ENCODE data around the gene FAM98B.

Gene FAM98B

GRCh38 chr15:38490242-38490922, 36.5 kb downstream of the FAM98B start:
- no peaks in the 10 kb centered on the region for H3K9me3 ChIP-seq
- no peak overlapping the region for H3K27ac ChIP-seq

GRCh38 chr15:38496151-38496550, 42.2 kb downstream of the FAM98B start:
- H3K4me3 ChIP-seq (ENCODE audit: low read depth in 1 of 2, low read length in 1 of 2): no peak overlapping the region
- no peak for TF ChIP-seq CTCF (IDR thresholded peaks at IDR 0.05)
- peaks cover 10% of the 10 kb centered on the region for H3K9me3 ChIP-seq
- no peaks in the 10 kb centered on the region for H3K4me1 ChIP-seq (ENCODE audit: control insufficient read depth in 1 of 2, insufficient read depth in 1 of 2, low read depth in 1 of 2, low read length in 1 of 2)
- H3K27ac ChIP-seq: no peak overlapping the region
- H3K27me3 ChIP-seq: no peaks in the 10 kb centered on the region
- H3K36me3 ChIP-seq: peaks cover 49% of the 10 kb centered on the region

More at GRCh38 chr15:38490242-38490922, 36.5 kb downstream of the FAM98B start:
- peaks cover 26% of the 10 kb centered on the region for H3K36me3 ChIP-seq
- H3K4me3 ChIP-seq (ENCODE audit: low read depth in 1 of 2, low read length in 1 of 2): no peak overlapping the region
- no peaks in the 10 kb centered on the region for H3K4me1 ChIP-seq (ENCODE audit: control insufficient read depth in 1 of 2, insufficient read depth in 1 of 2, low read depth in 1 of 2, low read length in 1 of 2)
- H3K27me3 ChIP-seq: no peaks in the 10 kb centered on the region
- no peak for TF ChIP-seq CTCF (IDR thresholded peaks at IDR 0.05)

DNA sequence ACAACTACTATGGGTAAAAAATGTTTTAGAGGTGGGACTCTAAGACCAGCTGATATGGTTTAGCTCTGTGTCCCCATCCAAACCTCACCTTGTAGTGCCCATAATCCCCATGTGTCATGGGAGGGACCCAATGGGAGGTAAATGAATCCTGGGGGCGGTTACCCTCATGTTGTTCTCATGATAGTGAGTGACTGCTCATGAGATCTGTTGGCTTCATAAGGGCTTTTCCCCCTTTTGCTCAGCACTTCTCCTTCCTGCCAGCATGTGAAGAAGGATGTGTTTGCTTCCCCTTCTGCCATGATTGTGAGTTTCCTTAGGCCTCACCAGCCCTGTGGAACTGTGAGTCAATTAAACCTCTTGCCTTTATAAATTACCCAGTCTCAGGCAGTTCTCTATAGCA, 45.7 kb downstream of the FAM98B start:
- H3K27me3 ChIP-seq: no peaks in the 10 kb centered on the region
- H3K4me1 ChIP-seq (ENCODE audit: control insufficient read depth in 1 of 2, insufficient read depth in 1 of 2, low read depth in 1 of 2, low read length in 1 of 2): no peaks in the 10 kb centered on the region
- H3K9me3 ChIP-seq: peaks cover 10% of the 10 kb centered on the region
- TF ChIP-seq CTCF (IDR thresholded peaks at IDR 0.05): no peak
- H3K36me3 ChIP-seq: peaks cover 68% of the 10 kb centered on the region
- H3K27ac ChIP-seq: no peak overlapping the region
- H3K4me3 ChIP-seq (ENCODE audit: low read depth in 1 of 2, low read length in 1 of 2): no peak overlapping the region

DNA sequence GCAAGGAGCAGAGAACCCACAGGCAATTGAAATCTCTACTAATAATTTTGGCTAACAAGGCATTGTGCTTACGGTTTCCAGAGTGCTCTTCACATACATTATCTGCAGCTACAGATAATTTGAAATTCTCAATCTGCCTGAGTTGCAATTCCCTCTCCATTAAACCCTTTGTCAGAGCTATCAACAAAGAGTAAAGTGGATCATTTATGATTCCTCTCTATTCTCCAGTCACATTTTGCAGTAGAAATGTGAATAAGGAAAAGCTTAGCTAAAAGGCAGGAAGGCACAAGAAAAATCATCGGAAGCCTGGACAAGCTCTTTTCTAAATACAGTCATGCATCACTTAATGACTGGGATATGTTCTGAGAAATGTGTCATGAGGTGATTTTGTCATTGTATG, 49.6 kb downstream of the FAM98B start:
- Histone ChIP-seq H3K27ac (no peak overlapping the region), H3K9me3 (peaks cover 10% of the 10 kb centered on the region), H3K4me3 (ENCODE audit: low read depth in 1 of 2, low read length in 1 of 2) (no peak overlapping the region), H3K36me3 (peaks cover 83% of the 10 kb centered on the region), H3K27me3 (no peaks in the 10 kb centered on the region), H3K4me1 (ENCODE audit: control insufficient read depth in 1 of 2, insufficient read depth in 1 of 2, low read depth in 1 of 2, low read length in 1 of 2) (no peaks in the 10 kb centered on the region)
- no peak for TF ChIP-seq CTCF (IDR thresholded peaks at IDR 0.05)

DNA sequence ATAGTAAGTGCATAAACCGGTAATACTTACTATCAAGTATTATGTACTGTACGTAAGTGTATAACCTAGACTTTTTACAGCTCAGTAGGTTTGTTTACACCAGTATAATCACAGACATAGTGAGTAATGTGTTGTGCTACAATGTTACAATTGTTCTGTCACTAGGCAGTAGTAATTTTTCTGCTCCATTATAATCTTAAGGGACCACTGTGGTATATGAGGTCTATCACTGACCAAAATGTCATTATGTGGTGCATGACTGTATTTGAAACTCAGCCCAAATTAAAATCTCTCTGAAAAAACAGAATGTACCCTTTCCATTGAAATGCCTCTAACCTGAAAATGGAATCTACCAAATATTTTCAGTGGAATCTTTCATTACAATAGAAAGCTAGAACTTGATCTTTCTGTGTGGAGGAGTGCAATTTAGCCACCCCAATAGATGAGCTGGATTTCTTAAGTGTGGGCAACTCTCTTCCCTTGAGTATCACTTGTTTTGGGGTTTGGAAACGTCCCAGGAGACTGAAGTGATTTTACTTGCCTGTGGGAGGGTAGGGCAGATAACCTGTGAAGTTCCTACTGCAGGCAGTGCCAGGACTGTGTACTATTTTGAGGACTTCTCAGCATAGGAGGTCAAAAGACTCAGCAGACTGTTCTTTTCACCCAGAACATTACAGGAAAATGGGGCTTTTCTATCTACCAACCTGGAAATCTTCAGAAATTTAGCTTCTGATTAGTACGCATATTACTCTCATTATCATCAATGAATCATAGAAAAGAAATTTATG, 50.9 kb downstream of the FAM98B start:
- no peaks in the 10 kb centered on the region for H3K27me3 ChIP-seq

More for the DNA sequence above, 50.9 kb downstream of the FAM98B start:
- TF ChIP-seq CTCF (IDR thresholded peaks at IDR 0.05): no peak
- Histone ChIP-seq H3K9me3 (peaks cover 6% of the 10 kb centered on the region), H3K36me3 (peaks cover 79% of the 10 kb centered on the region), H3K4me3 (ENCODE audit: low read depth in 1 of 2, low read length in 1 of 2) (no peak overlapping the region), H3K4me1 (ENCODE audit: control insufficient read depth in 1 of 2, insufficient read depth in 1 of 2, low read depth in 1 of 2, low read length in 1 of 2) (no peaks in the 10 kb centered on the region), H3K27ac (no peak overlapping the region)

Measured in neutrophil (primary cell).